HG02981 (cell line): ENCODE measurements around the gene NTN4.
A peak's percentile ranks its signal among the peaks of the same experiment; 100 is the strongest.
"Not testable (repeated sequence)": the region's sequence is repeated elsewhere in the genome, so short reads cannot be mapped to it uniquely, and the experiment has no call there.

ENCODE experiments used
- ATAC-seq: cut with Tn5 transposase; IDR thresholded peaks from one replicate; pipeline ENCODE4 v1.9.1; 2021; ENCODE audit warnings: mild to moderate bottlenecking, moderate library complexity; ENCODE audit not compliant: unreplicated experiment

NTN4 gene

DNA sequence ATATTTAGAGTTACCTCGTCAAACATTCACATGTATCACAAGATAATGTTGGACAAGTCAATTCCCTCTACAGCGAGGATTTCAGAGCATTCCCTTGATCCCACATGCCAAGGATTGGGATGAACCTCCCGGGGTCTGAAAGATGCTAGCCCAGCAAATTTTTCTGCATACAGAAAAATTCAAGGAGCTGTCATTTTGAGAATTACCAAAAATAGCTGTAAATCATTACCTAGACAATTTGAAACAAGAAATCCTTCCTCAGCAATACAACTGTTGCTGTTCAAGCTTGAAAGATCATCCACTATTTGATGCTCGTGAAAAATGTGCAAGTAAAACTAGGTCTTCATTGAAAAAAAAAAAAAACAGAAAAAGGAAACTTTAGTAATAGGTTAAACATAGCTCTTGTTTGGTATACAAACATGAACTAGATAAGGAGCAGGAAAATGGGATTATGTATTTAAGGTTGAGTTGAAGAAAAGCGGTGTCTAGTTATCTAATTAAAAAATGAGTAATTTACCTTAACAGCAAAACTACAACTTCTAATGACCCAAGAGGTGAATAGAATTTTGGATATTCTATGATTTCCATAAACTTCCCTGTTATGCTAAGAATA, 73.1 kb downstream of the NTN4 start:
- ATAC-seq: no peak

DNA sequence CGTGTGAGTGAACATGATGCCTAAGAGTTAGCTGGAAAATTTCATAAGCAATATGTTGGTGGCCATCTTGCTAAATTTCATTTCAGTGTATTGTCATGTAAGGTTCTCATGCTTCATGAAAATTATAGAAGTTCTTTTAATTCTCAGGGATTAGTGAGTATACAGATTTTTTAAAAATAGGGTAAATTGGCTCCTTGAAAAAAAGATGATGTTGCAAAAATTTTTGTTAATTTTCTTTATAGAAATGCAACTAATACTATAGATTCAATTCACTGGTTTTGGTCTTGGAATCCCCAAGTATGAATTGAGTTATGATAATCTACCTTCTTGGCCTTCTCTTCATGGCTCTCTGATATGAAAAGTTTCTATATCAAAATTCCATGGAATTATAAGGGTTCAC, 75.4 kb downstream of the NTN4 start:
- ATAC-seq: no peak

DNA sequence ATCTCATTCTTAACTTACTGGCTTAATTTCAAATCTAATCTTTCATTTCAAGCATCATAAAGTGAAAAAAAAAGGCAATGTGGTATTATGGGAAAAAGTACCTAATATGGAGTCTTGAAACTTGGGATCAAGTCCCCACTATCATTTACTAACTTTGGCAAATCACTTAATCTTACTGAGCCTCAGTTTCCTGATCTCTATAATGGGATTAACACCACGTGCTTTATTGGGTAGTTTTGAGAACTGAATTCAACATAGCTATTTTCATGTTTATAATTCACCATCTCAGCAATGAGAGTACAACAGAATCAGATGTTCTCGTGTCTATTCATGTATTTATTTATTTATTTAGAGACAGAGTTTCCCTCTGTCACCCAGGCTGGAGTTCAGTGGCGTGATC, 78.3 kb downstream of the NTN4 start:
- ATAC-seq: no peak

DNA sequence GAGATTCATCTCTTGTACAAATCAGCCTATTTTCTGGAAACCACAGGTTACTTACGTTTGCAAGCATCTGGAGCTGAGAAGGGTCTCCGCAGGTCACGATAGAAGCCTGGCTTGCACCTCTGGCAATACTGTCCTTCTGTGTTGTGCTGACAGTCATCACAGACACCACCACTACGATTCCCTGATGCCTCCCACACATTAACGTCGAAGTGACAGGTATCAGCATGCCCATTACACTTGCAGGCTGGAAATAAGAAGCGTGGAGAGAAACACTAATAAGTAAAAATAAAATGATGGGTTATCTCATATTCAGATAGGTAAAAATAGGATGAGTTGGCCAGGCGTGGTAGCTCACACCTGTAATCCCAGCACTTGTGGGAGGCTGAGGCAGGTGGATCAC, 80.2 kb downstream of the NTN4 start:
- no peak for ATAC-seq

DNA sequence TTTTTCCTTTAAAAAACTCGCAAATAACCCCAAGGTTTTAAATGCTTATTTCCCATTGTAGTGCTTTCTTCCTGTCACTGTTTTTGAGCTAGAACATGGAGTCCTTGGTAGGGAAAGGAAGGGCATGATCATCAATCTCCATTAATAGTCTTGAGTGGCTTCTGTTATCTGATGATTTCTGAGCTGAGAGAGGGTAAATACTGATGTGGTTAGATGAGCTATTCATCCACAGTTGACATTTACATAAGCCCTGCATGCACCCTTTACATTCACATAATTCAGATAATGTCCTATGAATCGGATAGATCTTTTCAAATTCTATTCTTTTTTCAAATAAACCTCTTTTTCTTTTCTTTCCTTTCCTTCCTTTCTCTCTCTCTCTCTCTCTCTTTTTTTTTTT, 81.4 kb downstream of the NTN4 start:
- ATAC-seq: no peak

DNA sequence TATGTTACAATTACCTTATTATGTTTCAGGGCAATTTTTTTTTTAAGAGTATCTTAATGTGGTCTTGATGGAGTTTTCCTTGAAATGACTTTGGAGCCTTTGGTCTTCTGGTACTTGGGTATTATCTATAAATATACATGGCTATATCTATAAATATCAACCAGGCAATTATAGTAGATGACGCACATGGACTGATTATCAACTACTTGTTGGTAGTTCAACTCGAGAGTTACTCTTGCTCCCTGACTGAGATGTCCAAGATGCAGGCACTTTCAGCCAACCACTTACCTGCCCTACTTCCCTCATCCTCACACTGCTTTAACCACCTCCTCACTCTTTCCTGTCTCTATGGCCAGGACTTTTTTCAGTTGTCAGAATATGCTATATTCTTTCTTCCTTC, 85.4 kb downstream of the NTN4 start:
- no peak for ATAC-seq

DNA sequence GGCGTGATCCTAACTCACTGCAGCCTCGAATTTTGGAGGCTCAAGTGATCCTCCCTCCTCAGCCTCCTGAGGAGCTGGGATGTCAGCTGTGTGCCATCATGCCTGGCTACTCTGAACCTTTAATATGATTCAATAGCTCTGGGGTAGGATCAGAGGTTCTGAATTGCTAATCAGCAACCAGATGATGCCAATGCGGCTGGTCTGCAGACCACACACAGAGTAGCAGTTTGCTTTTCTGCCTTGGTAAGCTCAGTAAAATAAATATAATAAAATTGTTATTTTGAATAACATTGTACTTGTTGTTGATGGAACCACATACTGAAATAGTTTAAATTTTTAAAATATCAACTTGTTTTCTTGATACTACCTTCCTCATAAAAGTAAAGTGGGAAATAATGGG, 86.6 kb downstream of the NTN4 start:
- ATAC-seq: no peak

DNA sequence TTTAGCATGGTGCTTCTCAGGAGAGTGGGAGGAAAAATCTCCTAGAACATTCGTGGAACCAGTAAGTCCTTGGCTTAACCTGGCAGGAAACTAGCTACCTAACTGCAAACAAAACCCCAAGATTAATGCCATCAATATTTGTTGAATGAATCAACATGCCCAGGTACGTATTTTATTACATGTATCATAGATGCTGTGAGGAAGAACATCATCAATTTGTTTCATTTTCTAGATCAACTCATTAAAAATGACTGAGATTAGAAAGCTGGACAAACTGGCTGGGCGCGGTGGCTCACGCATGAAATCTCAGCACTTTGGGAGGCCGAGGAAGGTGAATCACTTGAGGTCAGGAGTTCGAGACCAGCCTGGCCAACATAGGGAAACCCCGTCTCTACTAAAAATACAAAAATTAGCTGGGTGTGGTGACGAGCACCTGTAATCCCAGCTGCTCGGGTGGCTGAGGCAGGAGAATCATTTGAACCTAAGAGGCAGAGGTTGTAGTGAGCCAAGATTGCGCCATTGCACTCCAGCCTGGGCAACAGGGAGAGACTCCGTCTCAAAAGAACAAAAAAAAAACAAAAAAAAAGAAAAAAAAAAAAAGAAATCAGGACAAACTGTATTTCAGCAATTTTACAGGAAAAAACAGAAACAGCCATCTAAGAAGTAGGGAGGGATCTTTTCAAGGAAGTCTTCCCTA, 88.7 kb downstream of the NTN4 start:
- no peak for ATAC-seq

DNA sequence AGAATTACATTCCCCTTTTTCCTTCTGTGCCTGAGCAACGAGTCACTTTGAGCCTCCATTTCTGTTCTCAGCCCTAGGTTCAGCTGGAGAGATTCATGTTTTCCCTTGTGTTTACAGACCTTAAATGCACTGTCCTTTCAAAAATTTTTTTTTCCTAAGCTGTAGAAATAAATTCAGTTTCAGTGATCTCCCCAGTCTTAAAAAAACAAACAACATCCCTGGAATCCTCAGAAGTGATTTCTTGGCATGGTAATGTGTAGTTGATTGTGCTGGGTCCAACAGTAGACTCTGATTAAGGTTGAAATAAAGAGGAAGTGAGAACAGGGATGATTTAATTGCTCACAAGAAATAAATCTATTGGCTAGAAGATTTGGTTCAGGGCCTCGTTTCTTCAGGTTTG, 89.3 kb downstream of the NTN4 start:
- ATAC-seq: no peak

DNA sequence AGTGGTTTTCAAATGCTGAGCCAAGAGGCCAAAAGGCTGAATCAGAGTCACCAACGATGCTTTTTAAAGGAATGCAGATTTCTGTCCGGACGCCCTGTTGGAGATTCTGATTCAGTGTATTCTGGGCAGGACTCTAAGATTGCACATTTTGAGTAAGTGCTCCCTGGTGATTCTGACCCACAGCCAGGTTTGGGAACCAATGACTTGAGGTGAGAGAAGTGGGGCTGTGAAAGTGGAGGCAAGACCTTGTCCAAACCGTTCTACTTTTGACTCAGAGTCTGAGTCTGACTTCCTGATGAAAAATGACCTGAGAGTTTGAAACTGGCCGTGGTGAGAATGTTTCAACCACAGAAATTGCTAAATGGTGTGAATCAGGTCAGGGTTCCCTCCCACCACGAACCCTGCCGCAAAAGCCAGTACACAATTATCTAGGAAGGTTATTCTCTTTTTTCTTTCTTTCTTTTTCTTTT, 90.2 kb downstream of the NTN4 start:
- ATAC-seq: peak; percentile 97

DNA sequence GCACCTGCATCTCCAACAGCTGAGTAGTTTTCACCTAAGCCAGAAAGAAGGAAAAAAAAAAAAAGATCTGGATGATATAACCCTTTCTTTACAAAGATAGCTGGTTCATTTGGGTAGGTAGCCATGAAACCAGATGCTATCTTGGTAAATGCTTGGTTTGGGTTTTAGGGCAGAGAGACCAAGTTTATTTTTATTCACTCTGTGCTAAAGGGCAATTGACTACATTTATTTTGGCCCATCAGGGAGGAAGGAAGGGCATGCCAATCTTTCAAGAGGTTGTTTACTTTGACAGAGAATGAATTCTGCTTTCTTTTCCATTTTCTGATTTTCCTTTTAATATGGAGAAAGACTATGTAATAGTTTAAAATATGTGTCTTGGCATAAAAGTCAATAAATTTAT, 91.0 kb downstream of the NTN4 start:
- no peak for ATAC-seq

DNA sequence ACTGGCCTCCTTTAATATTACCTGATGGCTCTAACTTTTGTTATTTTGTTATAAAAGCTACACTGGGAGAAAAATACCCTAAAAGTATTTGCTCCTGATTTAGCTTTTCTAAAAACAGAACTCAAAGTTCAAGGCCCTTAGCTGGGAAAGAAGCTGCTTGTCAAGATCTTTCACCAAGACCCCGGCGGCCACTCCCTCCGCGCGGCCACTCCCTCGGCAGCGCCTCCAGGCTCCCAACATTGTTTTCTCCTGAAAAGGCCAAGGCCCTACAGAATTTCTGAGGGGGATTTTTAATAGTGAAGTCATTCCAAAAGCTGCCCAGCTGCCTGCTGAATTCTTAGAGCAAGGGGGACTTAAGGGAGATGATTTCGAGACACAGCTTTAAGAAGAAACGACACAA, 96.4 kb downstream of the NTN4 start:
- no peak for ATAC-seq

DNA sequence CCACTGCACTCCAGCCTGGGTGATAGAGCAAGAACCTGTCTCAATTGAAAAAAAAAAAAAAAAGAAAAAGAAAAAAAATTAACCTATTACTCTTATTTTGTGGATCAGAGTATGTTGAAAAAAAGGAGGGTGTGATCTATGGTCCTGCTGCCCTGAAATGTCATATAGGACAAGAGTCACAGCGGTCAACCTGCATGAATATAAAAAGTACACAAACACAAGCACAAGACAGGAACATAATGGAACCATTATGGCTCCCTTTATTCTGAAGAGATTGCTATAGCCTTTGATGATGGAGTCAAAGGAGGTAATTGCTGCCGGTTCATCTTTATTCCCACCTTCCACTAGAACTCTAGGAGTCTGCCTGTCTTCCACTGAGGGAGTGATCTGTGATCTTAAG, 96.9 kb downstream of the NTN4 start:
- no peak for ATAC-seq

DNA sequence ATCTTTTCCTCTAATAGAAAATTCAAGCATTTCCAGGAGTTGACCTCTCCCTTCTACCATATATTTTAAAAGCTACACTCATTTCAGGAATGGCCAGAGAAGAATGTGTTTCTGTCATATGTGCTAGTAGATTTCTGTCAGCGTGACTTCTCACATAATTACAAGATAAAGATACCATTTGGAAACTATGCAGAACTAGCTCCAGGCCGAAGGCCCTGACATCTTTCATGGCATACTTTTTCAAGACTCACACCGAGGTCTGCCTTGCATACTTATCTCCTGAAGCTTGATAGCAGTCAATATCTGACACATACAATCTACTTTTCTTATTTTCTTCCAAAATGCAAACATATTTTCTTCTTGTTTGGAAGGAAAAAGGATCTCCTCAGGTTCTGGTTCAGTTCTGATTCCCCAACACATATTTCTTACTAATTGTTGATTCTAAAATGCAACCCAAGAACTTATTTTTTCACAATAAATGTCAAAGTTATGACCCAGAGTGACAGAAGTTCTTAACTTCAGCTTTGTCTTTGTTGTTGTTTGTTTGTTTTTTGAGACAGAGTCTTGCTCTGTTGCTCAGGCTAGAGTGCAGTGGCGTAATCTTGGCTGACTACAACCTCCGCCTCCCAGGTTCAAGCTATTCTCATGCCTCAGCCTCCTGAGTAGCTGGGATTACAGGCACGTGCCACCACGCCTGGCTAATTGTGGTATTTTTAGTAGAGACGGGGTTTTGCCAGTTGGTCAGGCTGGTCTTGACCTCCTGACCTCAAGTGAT, 99.5 kb downstream of the NTN4 start:
- ATAC-seq: no peak

DNA sequence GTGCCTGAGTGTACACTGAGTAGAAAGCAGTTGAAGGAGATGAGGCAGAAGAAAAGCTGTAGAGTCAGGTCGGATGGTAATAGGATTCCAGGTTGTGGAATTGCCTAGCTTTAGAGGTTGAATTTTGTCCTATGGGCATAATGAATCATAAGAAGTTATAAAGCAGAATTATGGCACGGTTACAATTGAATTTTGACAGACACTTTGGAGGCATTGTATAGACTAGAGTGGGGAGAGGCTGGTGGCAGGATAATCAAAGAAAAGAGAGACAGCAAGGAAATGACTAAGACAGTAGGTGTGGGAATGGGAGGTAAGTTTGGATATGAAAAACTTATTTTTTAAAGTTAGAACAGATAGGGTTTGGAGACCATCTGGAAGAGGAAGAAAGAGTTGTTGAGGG, 102.6 kb downstream of the NTN4 start:
- no peak for ATAC-seq

DNA sequence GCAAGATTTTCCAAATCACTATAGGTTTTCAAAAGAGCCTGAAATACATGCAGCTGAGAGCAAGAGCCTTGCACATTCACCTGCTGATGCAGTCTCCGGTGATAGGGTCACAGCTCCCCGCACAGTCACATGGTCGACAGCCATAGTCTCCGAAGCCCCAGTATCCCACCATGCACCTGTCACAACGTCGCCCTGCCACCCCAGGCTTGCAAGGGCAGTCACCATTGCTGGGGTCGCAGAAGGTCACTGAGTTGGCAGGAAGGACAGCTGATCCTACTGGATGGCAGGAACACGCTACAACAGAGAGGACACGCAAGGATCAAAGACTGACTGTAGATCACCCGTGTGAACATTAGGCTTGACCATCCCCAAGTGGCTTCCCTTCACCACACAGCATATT, 107.1 kb downstream of the NTN4 start:
- ATAC-seq: no peak

DNA sequence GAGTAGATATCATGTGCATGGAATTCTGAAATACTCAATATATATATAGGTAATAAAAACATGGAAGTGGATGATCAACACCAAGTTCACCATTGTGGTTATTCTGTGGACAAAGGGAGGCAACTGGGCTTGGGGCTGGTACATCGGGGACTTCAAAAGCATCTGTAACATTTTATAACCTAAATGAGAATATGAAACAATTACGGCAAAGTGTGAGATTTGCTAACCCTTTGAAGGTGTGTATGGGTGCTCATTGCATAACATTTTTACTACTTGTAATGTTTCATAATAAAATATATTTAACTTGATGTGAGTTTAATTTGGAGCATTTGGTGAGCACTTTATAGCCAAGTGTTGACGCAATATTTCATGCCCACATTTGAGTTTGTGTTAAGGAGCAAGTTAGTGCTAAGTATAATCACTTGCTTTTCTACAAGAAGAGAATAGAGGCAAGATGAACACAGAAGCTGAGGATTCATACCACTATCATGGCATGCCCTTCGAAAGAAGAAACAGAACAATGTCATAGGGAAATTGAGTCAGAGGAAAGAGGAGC, 109.3 kb downstream of the NTN4 start:
- ATAC-seq: no peak

DNA sequence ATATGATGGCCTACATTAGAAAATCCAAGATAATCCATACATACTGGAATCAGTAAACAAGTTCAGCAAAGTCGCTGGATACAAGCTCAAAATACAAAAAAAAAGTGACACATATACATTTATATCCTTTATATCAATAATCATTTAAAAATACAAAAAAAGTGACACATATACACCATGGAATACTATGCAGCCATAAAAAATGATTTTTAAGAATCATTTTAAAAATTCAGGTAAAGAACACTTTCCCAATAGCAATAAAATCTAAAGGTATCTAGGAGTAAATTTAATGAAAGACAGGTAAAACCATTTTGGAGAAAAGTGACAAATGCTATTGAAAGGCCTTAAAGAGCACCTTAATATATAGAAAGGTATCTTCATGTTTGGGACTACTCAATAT, 111.9 kb downstream of the NTN4 start:
- no peak for ATAC-seq

DNA sequence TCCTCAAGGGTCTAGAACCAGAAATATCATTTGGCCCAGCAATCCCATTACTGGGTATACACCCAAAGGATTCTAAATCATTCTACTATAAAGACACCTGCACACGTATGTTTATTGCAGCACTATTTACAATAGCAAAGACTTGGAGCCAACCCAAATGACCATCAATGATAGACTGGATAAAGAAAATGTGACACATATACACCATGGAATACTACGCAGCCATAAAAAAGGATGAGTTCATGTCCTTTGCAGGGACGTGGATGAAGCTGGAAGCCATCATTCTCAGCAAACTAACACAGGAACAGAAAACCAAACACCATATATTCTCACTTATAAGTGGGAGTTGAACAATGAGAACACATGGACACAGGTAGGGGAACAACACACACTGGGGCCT, 112.8 kb downstream of the NTN4 start:
- not testable (repeated sequence) for ATAC-seq

DNA sequence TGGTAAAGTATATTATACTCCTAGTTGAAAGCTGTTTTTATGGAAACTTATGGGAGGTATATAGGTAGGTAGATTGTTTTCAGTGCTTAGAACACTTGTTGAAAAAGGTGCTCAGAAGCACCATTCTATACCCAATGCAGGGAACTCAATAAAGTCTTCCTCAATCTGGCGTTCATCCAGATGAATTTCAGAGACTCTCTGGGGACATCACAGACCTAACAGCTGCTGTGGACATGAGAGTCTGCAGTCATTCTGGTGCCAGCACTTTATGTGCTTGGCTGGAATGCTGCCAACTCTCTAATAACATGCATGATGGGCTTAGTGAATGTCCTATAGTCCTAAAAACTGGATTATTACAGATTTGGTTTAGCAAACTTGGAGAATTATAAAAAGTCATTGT, 115.9 kb downstream of the NTN4 start:
- ATAC-seq: no peak

DNA sequence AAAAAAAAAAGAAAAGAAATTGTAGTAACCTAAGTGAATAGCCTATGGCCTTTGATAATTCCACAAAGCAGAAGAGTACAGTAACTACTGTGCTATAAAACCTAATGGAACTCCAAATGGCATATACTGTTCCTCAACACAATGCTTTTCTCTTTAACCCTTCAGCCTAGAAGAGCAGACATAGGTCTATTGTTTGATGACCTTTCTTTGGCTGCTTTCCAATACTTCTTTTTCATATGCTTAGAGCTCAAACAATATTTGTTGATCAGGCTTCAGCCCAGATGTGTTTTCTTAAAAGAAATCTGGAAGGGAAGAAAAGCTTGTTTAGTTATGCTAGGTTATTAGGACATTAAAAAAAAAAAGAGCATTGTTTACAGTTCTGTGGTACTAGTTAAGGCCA, 116.4 kb downstream of the NTN4 start:
- no peak for ATAC-seq

DNA sequence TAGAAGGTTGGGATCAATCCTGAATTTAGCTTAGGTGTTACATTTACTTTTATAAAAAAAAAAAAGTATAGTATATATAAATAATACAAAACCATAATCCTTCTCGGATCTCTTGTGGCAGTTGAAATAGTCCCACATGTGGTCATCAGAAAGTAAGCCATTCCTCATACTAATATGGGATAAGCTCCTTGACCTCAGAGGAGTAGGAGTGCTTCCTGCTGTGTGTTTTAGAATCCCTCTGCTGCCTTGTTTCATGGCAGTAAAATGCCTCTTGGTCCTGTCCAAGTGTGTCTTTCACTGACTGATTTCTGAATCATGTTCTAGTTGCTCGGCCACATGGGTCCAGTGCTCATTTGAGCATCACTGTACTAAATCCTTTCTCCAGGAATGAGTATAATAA, 117.0 kb downstream of the NTN4 start:
- no peak for ATAC-seq
